HEK293 (cell line): ENCODE measurements around the gene C17orf107.

Experiments used
- CTCF ChIA-PET: fragments of 350-600 bp; formaldehyde crosslinking; extraction: SDS; loops from one replicate; lab custom pipeline; 2021; ENCODE audit warnings: antibody characterized with exemption; lab: Yijun Ruan, JAX
- POLR2A ChIA-PET: fragments of 300-600 bp; formaldehyde crosslinking; extraction: SDS; loops from one replicate; lab custom pipeline; 2020; ENCODE audit warnings: antibody characterized with exemption, inconsistent platforms; lab: Yijun Ruan, JAX
- H3K27ac ChIP-seq: fragments of 200-500 bp; sonication (Bioruptor generic); 2 replicates; pipeline ENCODE4 v1.5.1; 2014; ENCODE audit warnings: low read depth, low read length, control low read depth, inconsistent platforms; ENCODE audit errors: extremely low read depth
- H3K36me3 ChIP-seq, 2 experiments: fragments of 200-500 bp in 1 of 2; sonication (Bioruptor generic) in 1 of 2; 1 replicate in 1 of 2; 2 replicates in 1 of 2; pipeline ENCODE4 v1.5.1; 2014 to 2017; ENCODE audit warnings: inconsistent platforms in 2 of 2, low read length in 2 of 2; ENCODE audit not compliant: control insufficient read depth in 2 of 2, insufficient read depth in 1 of 2
- H3K4me1 ChIP-seq: fragments of 200-500 bp; sonication (Bioruptor generic); 2 replicates; pipeline ENCODE4 v1.5.1; 2014; ENCODE audit warnings: mild to moderate bottlenecking, low read length, inconsistent platforms; ENCODE audit not compliant: control insufficient read depth, insufficient read depth
- H3K4me3 ChIP-seq: 2 replicates; pipeline ENCODE4 v1.5.1; 2011; ENCODE audit warnings: low read depth, mild to moderate bottlenecking, control low read depth, low read length, moderate library complexity
- H3K9me3 ChIP-seq: fragments of 200-500 bp; sonication (Bioruptor generic); 2 replicates; pipeline ENCODE4 v1.5.1; 2014; ENCODE audit warnings: low read depth, low read length, inconsistent platforms; ENCODE audit not compliant: control insufficient read depth, insufficient read depth
- EGR2 ChIP-seq: fragments of 450-650 bp; formaldehyde crosslinking; IDR thresholded peaks from 2 replicates; pipeline ENCODE4 v1.5.1; 2016; ENCODE audit warnings: low read depth, missing biosample characterization, missing genetic modification characterization
- INSM2 ChIP-seq: fragments of 450-650 bp; formaldehyde crosslinking; IDR thresholded peaks from 2 replicates; pipeline ENCODE4 v1.5.1; 2016; ENCODE audit warnings: missing biosample characterization, missing genetic modification characterization
- KLF9 ChIP-seq: fragments of 450-650 bp; formaldehyde crosslinking; IDR thresholded peaks from 2 replicates; pipeline ENCODE4 v1.5.1; 2016; ENCODE audit warnings: missing biosample characterization, missing genetic modification characterization, low read depth
- PATZ1 ChIP-seq: fragments of 450-650 bp; formaldehyde crosslinking; IDR thresholded peaks from 2 replicates; pipeline ENCODE4 v1.5.1; 2016; ENCODE audit warnings: missing biosample characterization, missing genetic modification characterization
- PRDM10 ChIP-seq: fragments of 450-650 bp; formaldehyde crosslinking; IDR thresholded peaks from 2 replicates; pipeline ENCODE4 v1.5.1; 2016; ENCODE audit warnings: missing biosample characterization, missing genetic modification characterization
- ZFP69B ChIP-seq: fragments of 450-650 bp; formaldehyde crosslinking; IDR thresholded peaks from 2 replicates; pipeline ENCODE4 v1.5.1; 2016; ENCODE audit warnings: missing biosample characterization, missing genetic modification characterization
- ZNF223 ChIP-seq: fragments of 450-650 bp; formaldehyde crosslinking; IDR thresholded peaks from 2 replicates; pipeline ENCODE4 v1.5.1; 2016; ENCODE audit warnings: missing biosample characterization, missing genetic modification characterization
- ZNF354C ChIP-seq: fragments of 450-650 bp; formaldehyde crosslinking; IDR thresholded peaks from 2 replicates; pipeline ENCODE4 v1.5.1; 2016; ENCODE audit warnings: missing biosample characterization, missing genetic modification characterization, low read depth, borderline replicate concordance
- ZNF398 ChIP-seq: fragments of 450-650 bp; formaldehyde crosslinking; IDR thresholded peaks from 2 replicates; pipeline ENCODE4 v1.5.1; 2017; ENCODE audit warnings: missing biosample characterization, missing genetic modification characterization
- ZNF548 ChIP-seq: fragments of 450-650 bp; formaldehyde crosslinking; IDR thresholded peaks from 2 replicates; pipeline ENCODE4 v1.5.1; 2016; ENCODE audit warnings: missing biosample characterization, missing genetic modification characterization
- ZSCAN4 ChIP-seq: fragments of 450-650 bp; formaldehyde crosslinking; IDR thresholded peaks from 2 replicates; pipeline ENCODE4 v1.5.1; 2017; ENCODE audit warnings: missing biosample characterization, missing genetic modification characterization

Gene C17orf107

GRCh38 chr17:4851084-4851483 is 48.3 kb upstream of the C17orf107 start (continued):
- TF ChIP-seq INSM2 (tag by site-specific recombination) (no peak), ZNF548 (tag by site-specific recombination) (no peak), ZNF223 (tag by site-specific recombination) (no peak), PRDM10 (tag by site-specific recombination) (no peak), ZNF354C (no peak), ZFP69B (no peak), ZNF398 (tag by site-specific recombination) (no peak)

GRCh38 chr17:4852567-4853207 is 46.6 kb upstream of the C17orf107 start:
- Histone ChIP-seq H3K4me1 (peaks cover 4% of the 10 kb centered on the region; the same call in 1 of the 2 replicates), H3K9me3 (no peaks in the 10 kb centered on the region), H3K36me3 (peaks cover 0 to 3% of the 10 kb centered on the region in 2 experiments; a peak in 2 of 3 replicates), H3K27ac (no peak overlapping the region), H3K4me3 (no peak overlapping the region)
- CTCF ChIA-PET: interaction anchor here (0.6 to 1.2 kb wide), 3 partner anchors 26 to 226 kb away, joined by 4 read pairs; no protein-coding TSS in a partner anchor
- POLR2A ChIA-PET: interaction anchor here (0.7 kb wide), 1 partner anchor 359 kb away, joined by 3 read pairs; no protein-coding TSS in a partner anchor
- TF ChIP-seq KLF9 (no peak), PATZ1 (peak; percentile 37; the same call in 1 of the 2 replicates)

- H3K27ac ChIP-seq: no peak overlapping the region
- CTCF ChIA-PET: no interaction called here
These were observed 46.1 kb upstream of the C17orf107 start for GRCh38 chr17:4853208-4853671.

More at GRCh38 chr17:4853208-4853671, 46.1 kb upstream of the C17orf107 start:
- peaks cover 0 to 3% of the 10 kb centered on the region in 2 experiments; a peak in 2 of 3 replicates for H3K36me3 ChIP-seq
- H3K4me1 ChIP-seq: peaks cover 4% of the 10 kb centered on the region; the same call in 1 of the 2 replicates
- H3K4me3 ChIP-seq: no peak overlapping the region
- H3K9me3 ChIP-seq: no peaks in the 10 kb centered on the region
- no peak for TF ChIP-seq ZSCAN4 (tag by site-specific recombination)
- 0 out of 2 replicates have a peak, but pooled peaks have one; percentile 19 for TF ChIP-seq EGR2 (tag by site-specific recombination)
- POLR2A ChIA-PET: no interaction called here
